ENCODE data around the gene DECR2. TPM values are rescaled to one million over a fixed set of nuclear protein-coding genes. Genes with fewer than 3 reads are reported as not detected.

Gene DECR2
- polyA plus RNA-seq, 3 donors, result 5.7 to 12.8 (median 8.7) TPM

- no peak for TF ChIP-seq CTCF (IDR thresholded peaks at IDR 0.05)
- peak overlapping the region; percentile 56 for H3K9ac ChIP-seq (ENCODE audit: insufficient read depth, low read length, poor library complexity, severe bottlenecking)
- Mint-ChIP-seq H3K36me3 (peaks cover 7% of the 10 kb centered on the region in 2 donors), H3K9me3 (peaks cover 0 to 9% (median 0%) of the 10 kb centered on the region in 7 donors), H3K27ac (peak overlapping the region in 1 of 7 donors; percentile 8), H3K4me3 (peak overlapping the region; percentile 76 to 87), H3K27me3 (ENCODE audit: low read depth in 3 of 3) (peaks cover 29 to 38% (median 36%) of the 10 kb centered on the region in 3 donors), H3K4me1 (peaks cover 26% of the 10 kb centered on the region)
- intact Hi-C loops (cut with micrococcal nuclease), result no loop called here
- no peaks in the 10 kb centered on the region for H3K36me3 ChIP-seq (replicated peaks in 1 of 2; ENCODE audit: control insufficient read depth in 1 of 2, insufficient read depth in 2 of 2, low read length in 2 of 2)
- H2AFZ ChIP-seq (ENCODE audit: insufficient read depth, low read depth, low read length, poor library complexity, severe bottlenecking), result peak overlapping the region; percentile 79
- no peak overlapping the region for H3K27ac ChIP-seq (ENCODE audit: low read depth in 1 of 2, low read length in 2 of 2)
- peaks cover 12% of the 10 kb centered on the region for H4K20me1 ChIP-seq (ENCODE audit: insufficient read depth, low read length)
- no peak for DNase-seq
- H3K79me2 ChIP-seq (ENCODE audit: insufficient read depth, low read length), result peaks cover 4% of the 10 kb centered on the region
- peak overlapping the region; percentile 90 for H3K4me2 ChIP-seq (replicated peaks; ENCODE audit: extremely low read depth, low read length, poor library complexity, severe bottlenecking)
- H3K27me3 ChIP-seq (ENCODE audit: control insufficient read depth in 2 of 2, insufficient read depth in 2 of 2, low read length in 2 of 2), result peaks cover 0 to 24% of the 10 kb centered on the region in 2 donors
- peaks cover 24 to 31% of the 10 kb centered on the region in 2 donors for H3K4me1 ChIP-seq (ENCODE audit: control insufficient read depth in 1 of 2, insufficient read depth in 2 of 2, low read length in 2 of 2)
- peak overlapping the region; percentile 2 to 77 (median 17) for H3K4me3 ChIP-seq (replicated peaks in 1 of 3; ENCODE audit: low read depth in 2 of 3, low read length in 3 of 3)
- no peaks in the 10 kb centered on the region for H3K9me3 ChIP-seq (replicated peaks in 1 of 2; ENCODE audit: control insufficient read depth in 1 of 2, insufficient read depth in 1 of 2, low read length in 2 of 2)
- WGBS (ENCODE audit: insufficient coverage), result 8% methylated on average over 9 of the region's 13 CpGs
These were observed 25.2 kb downstream of the DECR2 start for GRCh38 chr16:426906-427249.

- Histone ChIP-seq H3K9ac (ENCODE audit: insufficient read depth, low read length, poor library complexity, severe bottlenecking) (peak overlapping the region; percentile 56), H3K79me2 (ENCODE audit: insufficient read depth, low read length) (peaks cover 4% of the 10 kb centered on the region), H3K4me1 (ENCODE audit: control insufficient read depth in 1 of 2, insufficient read depth in 2 of 2, low read length in 2 of 2) (peaks cover 24 to 31% of the 10 kb centered on the region in 2 donors), H2AFZ (ENCODE audit: insufficient read depth, low read depth, low read length, poor library complexity, severe bottlenecking) (peak overlapping the region; percentile 79), H3K9me3 (replicated peaks in 1 of 2; ENCODE audit: control insufficient read depth in 1 of 2, insufficient read depth in 1 of 2, low read length in 2 of 2) (no peaks in the 10 kb centered on the region), H4K20me1 (ENCODE audit: insufficient read depth, low read length) (peaks cover 12% of the 10 kb centered on the region), H3K4me3 (replicated peaks in 1 of 3; ENCODE audit: low read depth in 2 of 3, low read length in 3 of 3) (peak overlapping the region in 1 of 3 experiments; percentile 77), H3K4me2 (replicated peaks; ENCODE audit: extremely low read depth, low read length, poor library complexity, severe bottlenecking) (peak overlapping the region; percentile 90), H3K27ac (ENCODE audit: low read depth in 1 of 2, low read length in 2 of 2) (no peak overlapping the region), H3K27me3 (ENCODE audit: control insufficient read depth in 2 of 2, insufficient read depth in 2 of 2, low read length in 2 of 2) (peaks cover 0 to 24% of the 10 kb centered on the region in 2 donors), H3K36me3 (replicated peaks in 1 of 2; ENCODE audit: control insufficient read depth in 1 of 2, insufficient read depth in 2 of 2, low read length in 2 of 2) (no peaks in the 10 kb centered on the region)
- no peak for TF ChIP-seq CTCF (IDR thresholded peaks at IDR 0.05)
- peaks cover 26% of the 10 kb centered on the region for H3K4me1 Mint-ChIP-seq
- no peak for DNase-seq
- WGBS (ENCODE audit: insufficient coverage), result 62% methylated on average over 8 of the region's 10 CpGs
- H3K9me3 Mint-ChIP-seq, result peaks cover 0 to 9% (median 0%) of the 10 kb centered on the region in 7 donors
- H3K27me3 Mint-ChIP-seq (ENCODE audit: low read depth in 3 of 3), result peaks cover 31 to 38% (median 33%) of the 10 kb centered on the region in 3 donors
- H3K4me3 Mint-ChIP-seq, result peak overlapping the region; percentile 76 to 87
- H3K27ac Mint-ChIP-seq, result no peak overlapping the region
- peaks cover 7% of the 10 kb centered on the region in 2 donors for H3K36me3 Mint-ChIP-seq
- intact Hi-C loops (cut with micrococcal nuclease), result no loop called here
These were observed 25.6 kb downstream of the DECR2 start for GRCh38 chr16:427250-427649.
